Heart left ventricle (tissue), 16 donors: ENCODE measurements around the gene WFDC8. TPM values are rescaled to one million over a fixed set of nuclear protein-coding genes. Genes with fewer than 3 reads are reported as not detected.
A peak's percentile ranks its signal among the peaks of the same experiment; 100 is the strongest.
"Not testable (repeated sequence)": the region's sequence is repeated elsewhere in the genome, so short reads cannot be mapped to it uniquely, and the experiment has no call there.

ENCODE experiments used
- ATAC-seq, 4 donors: fragments of 200-7000 bp; cut with Tn5 transposase; one replicate each; pipeline ENCODE4 v1.9.1; 2020 to 2022; ENCODE audit warnings: moderate library complexity in 4 of 4, mild to moderate bottlenecking in 3 of 4, moderate number of reproducible peaks in 1 of 4
- DNase-seq, 5 donors: peaks; one replicate each; pipeline ENCODE4 v3.0.0-alpha.2; 2020
- H3K27ac ChIP-seq, 12 donors: fragments of 200-600 bp; sonication (generic) in 4 of 12; one replicate each; pipeline versions ENCODE4 v1.5.0 to v1.8.0; 2016 to 2022; ENCODE audit warnings: mild to moderate bottlenecking in 2 of 12
- H3K27me3 ChIP-seq, 9 donors: fragments of 200-600 bp; sonication (generic) in 2 of 9; one replicate each; pipeline versions ENCODE4 v1.5.1 to v1.8.0; 2016 to 2022; ENCODE audit warnings: mild to moderate bottlenecking in 3 of 9
- H3K36me3 ChIP-seq, 9 donors: fragments of 200-600 bp; sonication (generic) in 2 of 9; one replicate each; pipeline versions ENCODE4 v1.5.0 to v1.8.0; 2018 to 2022; ENCODE audit warnings: mild to moderate bottlenecking in 2 of 9
- H3K4me1 ChIP-seq, 12 donors: fragments of 200-600 bp; sonication (generic) in 4 of 12; one replicate each; pipeline versions ENCODE4 v1.5.0 to v1.8.0; 2016 to 2022; ENCODE audit warnings: mild to moderate bottlenecking in 3 of 12
- H3K4me3 ChIP-seq, 12 donors: fragments of 200-600 bp; sonication (generic) in 4 of 12; one replicate each; pipeline versions ENCODE4 v1.5.0 to v1.8.0; 2017 to 2022; ENCODE audit warnings: mild to moderate bottlenecking in 9 of 12, moderate library complexity in 4 of 12
- H3K9me3 ChIP-seq, 12 donors: fragments of 200-600 bp; sonication (generic) in 4 of 12; one replicate each; pipeline versions ENCODE4 v1.5.0 to v1.8.0; 2016 to 2022; ENCODE audit warnings: mild to moderate bottlenecking in 1 of 12
- CTCF ChIP-seq, 12 donors: fragments of 200-600 bp; sonication (generic) in 4 of 12; IDR thresholded peaks; one replicate each; pipeline versions ENCODE4 v1.5.0 to v1.8.0; 2018 to 2022; ENCODE audit warnings: antibody characterized with exemption in 12 of 12, mild to moderate bottlenecking in 5 of 12
- POLR2A ChIP-seq, 2 donors: fragments of 450-650 bp; IDR thresholded peaks; one replicate each; pipeline ENCODE4 v1.6.1; 2017; ENCODE audit warnings: antibody characterized with exemption in 2 of 2, mild to moderate bottlenecking in 2 of 2, moderate library complexity in 2 of 2
- WGBS, 4 donors: extraction: QIAGEN DNeasy Blood & Tissue Kit in 2 of 4; methylation state at CpG; one replicate each; pipeline versions ENCODE4 v1.1.5 to v1.1.7; 2013 to 2018; 5-methylcytosine and 5-hydroxymethylcytosine counted together
- intact Hi-C, 10 donors: fragments of 100-400 bp; cut with DNase I; formaldehyde crosslinking; loops; one replicate each; pipeline versions ENCODE4 v1.11.1 to v1.14.2; 2022
- polyA plus RNA-seq, 2 donors: library from polyadenylated mRNA; stranded (reverse); fragments of 200-250 nt; gene quantifications; one replicate each; pipeline ENCODE4 v1.2.3, GENCODE V29; 2013
- total RNA-seq, 9 donors: library from RNA; depleted of rRNA in 2 of 9; stranded (reverse); fragments of >200 nt in 2 of 9; fragmentation: NEBNext Ultra II Directional in 3 of 9; extraction: Animal tissue kit (Norgen Biotek cat#: 25700) in 3 of 9; gene quantifications; one replicate each; pipeline versions ENCODE4 v1.1.0 to v1.2.4, GENCODE V29; 2016 to 2023
- donor health status: ischemic (EF 13 %, LVEDD 7.1; RV severe dilation, severe dysfunction).
- donor health status: healthy with polysubstance abuse.
- donor health status: DM: no; HTN: yes; CAD: no.
- donor health status: DM: no; HTN: no; CAD: no.
- donor health status: ischemic (EF 25% LVEDD 6.9; RV normal size, moderate dysfunction).
- donor health status: ischemic (EF 25% LVEDD 5.7; RV mildly dilated, moderate dysfunction).
- donor health status: healthy.
- donor health status: DM: yes; HTN: yes; CAD: no.
- donor health status: ischemic (EF 35%, LVEDD 5.7; RV mildly dilated, moderate dysfunction).
- donor health status: nonischemic (EF 11% LVEDD 7.7; RV severe dilation, severe dysfunction).
- donor health status: DM: yes; HTN: yes; CAD: no.
- donor health status: PGD.
- donor health status: ischemic (EF 29% LVEDD 5.4; RV normal size, mild dysfunction).
- donor health status: nonischemic (EF 23%, LVEDD 6.1; RV moderate dilation, normal function).

Gene WFDC8
- total and polyA plus RNA-seq, 11 donors = not detected

- intact Hi-C loops = no loop called here
- H3K4me1 ChIP-seq = no peaks in the 10 kb centered on the region
- H3K27ac ChIP-seq = no peak overlapping the region
- H3K27me3 ChIP-seq = peaks cover 0 to 15% (median 4%) of the 10 kb centered on the region in 9 donors
- ATAC-seq (no peak), DNase-seq (no peak)
- no peak overlapping the region for H3K4me3 ChIP-seq
- 0 to 97% (median 63%) methylated on average over 1 of the region's 1 CpG for WGBS, 4 donors
- no peak for TF ChIP-seq CTCF (IDR thresholded peaks at IDR 0.05)
- no peak for TF ChIP-seq POLR2A (IDR thresholded peaks at IDR 0.05)
- H3K36me3 ChIP-seq = no peaks in the 10 kb centered on the region
- peaks cover 0 to 6% (median 0%) of the 10 kb centered on the region in 12 donors for H3K9me3 ChIP-seq
Measured at GRCh38 chr20:45593498-45593897, 14.4 kb upstream of the WFDC8 start.

DNA sequence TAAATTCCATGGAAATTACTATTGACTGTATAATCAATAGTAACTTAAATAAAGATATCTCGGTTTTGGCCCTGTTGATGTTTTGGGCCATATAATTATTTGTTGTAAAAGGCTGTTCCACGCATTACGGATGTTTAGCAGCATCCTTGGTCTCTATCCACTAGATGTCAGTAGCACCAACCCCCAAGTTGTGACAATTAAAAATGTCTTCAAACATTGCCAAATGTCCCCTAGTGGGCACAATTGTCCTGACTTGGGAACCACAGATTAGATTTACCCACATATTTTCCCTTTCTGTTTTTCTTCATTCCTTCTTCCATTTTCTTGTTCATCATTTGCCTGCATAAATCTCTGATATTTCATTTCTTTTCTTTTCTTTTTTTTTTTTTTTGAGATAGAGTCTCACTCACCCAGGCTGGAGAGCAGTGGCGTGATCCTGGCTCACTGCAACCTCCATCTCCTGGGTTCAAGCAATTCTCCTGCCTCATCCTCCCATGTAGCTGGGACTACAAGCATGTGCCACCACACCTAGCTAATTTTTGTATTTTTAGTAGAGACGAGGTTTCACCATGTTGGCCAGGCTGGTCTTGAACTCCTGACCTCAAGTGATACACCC lies 13.6 kb upstream of the WFDC8 start:
- WGBS, 4 donors = 53 to 70% (median 61%) methylated on average over 5 of the region's 5 CpGs
- Histone ChIP-seq H3K4me3 (no peak overlapping the region), H3K27ac (no peak overlapping the region), H3K36me3 (no peaks in the 10 kb centered on the region), H3K27me3 (peaks cover 0 to 10% (median 0%) of the 10 kb centered on the region in 9 donors), H3K9me3 (peaks cover 0 to 6% (median 0%) of the 10 kb centered on the region in 12 donors), H3K4me1 (no peaks in the 10 kb centered on the region)
- no peak for ATAC-seq
- intact Hi-C loops = no loop called here
- TF ChIP-seq POLR2A (IDR thresholded peaks at IDR 0.05) = no peak
- peak in 10 of 12 donors; percentile 10 to 48 (median 30) for TF ChIP-seq CTCF (IDR thresholded peaks at IDR 0.05)
- no peak for DNase-seq

GRCh38 chr20:45589725-45590124 lies 10.6 kb upstream of the WFDC8 start:
- H3K9me3 ChIP-seq = peaks cover 0 to 6% (median 0%) of the 10 kb centered on the region in 12 donors
- no peak for DNase-seq
- 7 to 15% (median 13%) methylated on average over 1 of the region's 1 CpG for WGBS, 4 donors
- no peak for ATAC-seq
- H3K4me1 ChIP-seq = no peaks in the 10 kb centered on the region
- no peak overlapping the region for H3K27ac ChIP-seq
- TF ChIP-seq POLR2A (IDR thresholded peaks at IDR 0.05) = no peak
- no peak for TF ChIP-seq CTCF (IDR thresholded peaks at IDR 0.05)
- H3K4me3 ChIP-seq = no peak overlapping the region
- H3K36me3 ChIP-seq = no peaks in the 10 kb centered on the region
- H3K27me3 ChIP-seq = peaks cover 0 to 4% (median 0%) of the 10 kb centered on the region in 9 donors
- intact Hi-C loops = no loop called here

- no peak for DNase-seq
- no peak overlapping the region for H3K4me3 ChIP-seq
- H3K4me1 ChIP-seq = no peaks in the 10 kb centered on the region
- no peaks in the 10 kb centered on the region for H3K36me3 ChIP-seq
- intact Hi-C loops = no loop called here
- peaks cover 0 to 6% (median 0%) of the 10 kb centered on the region in 12 donors for H3K9me3 ChIP-seq
- TF ChIP-seq CTCF (IDR thresholded peaks at IDR 0.05) (no peak), POLR2A (IDR thresholded peaks at IDR 0.05) (no peak)
- H3K27me3 ChIP-seq = peaks cover 0 to 4% (median 0%) of the 10 kb centered on the region in 9 donors
- 53 to 67% (median 63%) methylated on average over 2 of the region's 2 CpGs for WGBS, 4 donors
- no peak for ATAC-seq
- no peak overlapping the region for H3K27ac ChIP-seq
Measured at GRCh38 chr20:45588800-45589199, 9.7 kb upstream of the WFDC8 start.

GRCh38 chr20:45585986-45586385 lies 6.9 kb upstream of the WFDC8 start:
- H3K9me3 ChIP-seq, DNase-seq, H3K27ac ChIP-seq, H3K36me3 ChIP-seq, H3K4me1 ChIP-seq, intact Hi-C loops, ATAC-seq, H3K4me3 ChIP-seq: not testable (repeated sequence)
- WGBS, 4 donors = 78 to 88% (median 84%) methylated on average over 5 of the region's 5 CpGs
- peaks cover 0 to 13% (median 0%) of the 10 kb centered on the region in 9 donors for H3K27me3 ChIP-seq

GRCh38 chr20:45584294-45584693 lies 5.2 kb upstream of the WFDC8 start:
- 59 to 68% (median 63%) methylated on average over 5 of the region's 5 CpGs for WGBS, 4 donors
- H3K4me3 ChIP-seq, H3K9me3 ChIP-seq, ATAC-seq, H3K4me1 ChIP-seq, intact Hi-C loops, DNase-seq, H3K36me3 ChIP-seq, H3K27ac ChIP-seq: not testable (repeated sequence)
- peaks cover 0 to 15% (median 0%) of the 10 kb centered on the region in 9 donors for H3K27me3 ChIP-seq
